HepG2 (cell line): ENCODE data around the gene THEM5.

Experiments used
- AHR ChIP-seq: IDR thresholded peaks from 2 replicates; pipeline ENCODE4 v1.6.1; 2018; ENCODE audit warnings: missing genetic modification reagents, missing compliant biosample characterization
- AKNA ChIP-seq: sonication (generic); formaldehyde crosslinking; IDR thresholded peaks from 2 replicates; pipeline ENCODE4 v1.4.0; 2020; ENCODE audit warnings: missing genetic modification reagents, borderline replicate concordance
- ATF1 ChIP-seq: IDR thresholded peaks from 2 replicates; pipeline ENCODE4 v1.6.1; 2016; ENCODE audit warnings: mild to moderate bottlenecking, control low read depth
- CTCF ChIP-seq: sonication (generic); formaldehyde crosslinking; IDR thresholded peaks from 2 replicates; pipeline ENCODE4 v1.5.0; 2020; ENCODE audit warnings: mild to moderate bottlenecking, missing genetic modification reagents, moderate library complexity
- JUND ChIP-seq: sonication (generic); formaldehyde crosslinking; IDR thresholded peaks from 2 replicates; pipeline ENCODE4 v1.8.0; 2022; ENCODE audit warnings: mild to moderate bottlenecking, missing genetic modification reagents
- MEIS2 ChIP-seq: sonication (generic); formaldehyde crosslinking; IDR thresholded peaks from 2 replicates; pipeline ENCODE4 v1.9.0; 2021; ENCODE audit warnings: mild to moderate bottlenecking, missing genetic modification reagents
- PATZ1 ChIP-seq: sonication (generic); formaldehyde crosslinking; IDR thresholded peaks from 2 replicates; pipeline ENCODE4 v1.4.0; 2020; ENCODE audit warnings: missing genetic modification reagents
- YY1 ChIP-seq: IDR thresholded peaks from 2 replicates; pipeline ENCODE4 v1.6.1; 2011; ENCODE audit warnings: low read length, low read depth, moderate library complexity, mild to moderate bottlenecking; ENCODE audit not compliant: insufficient read depth, insufficient replicate concordance
- ZKSCAN1 ChIP-seq: fragments of 150-350 bp; IDR thresholded peaks from 2 replicates; pipeline ENCODE4 v1.6.1; 2014; ENCODE audit warnings: low read length
- ZNF274 ChIP-seq: sonication (generic); formaldehyde crosslinking; IDR thresholded peaks from 2 replicates; pipeline ENCODE4 v1.5.1; 2020; ENCODE audit warnings: mild to moderate bottlenecking, missing genetic modification reagents

GRCh38 chr1:151814426-151814825, 39.1 kb downstream of the THEM5 start:
- TF ChIP-seq ZKSCAN1 (no peak), CTCF (no peak), YY1 (no peak), ZNF274 (CRISPR knock-in tag) (no peak), AHR (CRISPR knock-in tag) (no peak), JUND (no peak), PATZ1 (CRISPR knock-in tag) (no peak), ATF1 (no peak), MEIS2 (no peak), AKNA (no peak)
